Neural progenitor cell (in vitro differentiated cells): ENCODE data around the gene TTC39A. TPM values are rescaled to one million over a fixed set of nuclear protein-coding genes. Genes with fewer than 3 reads are reported as not detected.
A peak's percentile ranks its signal among the peaks of the same experiment; 100 is the strongest.

Experiments used
- DNase-seq: peaks from one replicate; pipeline ENCODE4 v3.0.0-alpha.2; 2016; ENCODE audit warnings: low spot score
- H2AFZ ChIP-seq: fragments of 200-600 bp; sonication (generic); replicated peaks from 2 replicates; pipeline ENCODE4 v1.6.1; 2016; ENCODE audit warnings: antibody characterized with exemption
- H3F3A ChIP-seq: fragments of 200-600 bp; sonication (generic); 2 replicates; pipeline ENCODE4 v1.6.1; 2016; ENCODE audit warnings: antibody characterized with exemption, low read depth
- H3K27ac ChIP-seq: fragments of 200-600 bp; sonication (generic); 2 replicates; pipeline ENCODE4 v1.5.1; 2016; ENCODE audit warnings: mild to moderate bottlenecking
- H3K27me3 ChIP-seq: fragments of 200-600 bp; sonication (generic); 2 replicates; pipeline ENCODE4 v1.6.1; 2016; ENCODE audit warnings: mild to moderate bottlenecking, moderate library complexity
- H3K36me3 ChIP-seq: fragments of 200-600 bp; sonication (generic); 2 replicates; pipeline ENCODE4 v1.5.1; 2016
- H3K4me1 ChIP-seq: fragments of 200-600 bp; sonication (generic); 2 replicates; pipeline ENCODE4 v1.6.1; 2016; ENCODE audit warnings: mixed run types
- H3K4me2 ChIP-seq: fragments of 200-600 bp; sonication (generic); 2 replicates; pipeline ENCODE4 v1.6.1; 2016
- H3K4me3 ChIP-seq: fragments of 200-600 bp; sonication (generic); 2 replicates; pipeline ENCODE4 v1.5.1; 2016
- H3K79me2 ChIP-seq: fragments of 200-600 bp; sonication (generic); 2 replicates; pipeline ENCODE4 v1.6.1; 2016; ENCODE audit warnings: low read depth
- H3K9ac ChIP-seq: fragments of 200-600 bp; sonication (generic); 2 replicates; pipeline ENCODE4 v1.6.1; 2016
- H3K9me3 ChIP-seq: fragments of 200-600 bp; sonication (generic); 2 replicates; pipeline ENCODE4 v1.5.1; 2016; ENCODE audit warnings: low read depth
- H4K20me1 ChIP-seq: fragments of 200-600 bp; sonication (generic); 2 replicates; pipeline ENCODE4 v1.6.1; 2016; ENCODE audit warnings: low read depth
- H3K27ac Mint-ChIP-seq: 3 replicates; pipeline ENCODE4 v1.8.0; 2021; ENCODE audit warnings: mixed read lengths
- H3K27me3 Mint-ChIP-seq: 2 replicates; pipeline ENCODE4 v1.8.0; 2022; ENCODE audit warnings: low read depth, mild to moderate bottlenecking, inconsistent platforms, moderate library complexity, mixed read lengths; ENCODE audit not compliant: insufficient read depth
- H3K36me3 Mint-ChIP-seq: 3 replicates; pipeline ENCODE4 v1.8.0; 2021; ENCODE audit warnings: mixed read lengths
- H3K4me1 Mint-ChIP-seq: 3 replicates; pipeline ENCODE4 v1.8.0; 2021; ENCODE audit warnings: mixed read lengths
- H3K4me3 Mint-ChIP-seq: 3 replicates; pipeline ENCODE4 v1.8.0; 2021; ENCODE audit warnings: mild to moderate bottlenecking, moderate library complexity, mixed read lengths
- H3K9me3 Mint-ChIP-seq: 3 replicates; pipeline ENCODE4 v1.8.0; 2020; ENCODE audit warnings: mixed read lengths
- EZH2 ChIP-seq: fragments of 200-600 bp; sonication (generic); IDR thresholded peaks from 2 replicates; pipeline ENCODE4 v1.6.1; 2017; ENCODE audit warnings: antibody characterized with exemption, mild to moderate bottlenecking, moderate library complexity
- EZH2phosphoT487 ChIP-seq: fragments of 200-600 bp; sonication (generic); IDR thresholded peaks from 2 replicates; pipeline ENCODE4 v1.6.1; 2017; ENCODE audit warnings: antibody characterized with exemption
- total RNA-seq: library from RNA; depleted of rRNA; stranded (reverse); fragments of >200 nt; gene quantifications from 2 replicates; pipeline ENCODE4 v1.2.3, GENCODE V29; 2015; ENCODE audit warnings: low replicate concordance
- TF ChIP-seq, protein P1 (sequence below): fragments of 200-600 bp; sonication (generic); IDR thresholded peaks from 2 replicates; pipeline ENCODE4 v1.5.1; 2017; ENCODE audit warnings: antibody characterized with exemption, mild to moderate bottlenecking

TTC39A gene
- total RNA-seq, 1 donor from 2014 or later, result 0.94 TPM

DNA sequence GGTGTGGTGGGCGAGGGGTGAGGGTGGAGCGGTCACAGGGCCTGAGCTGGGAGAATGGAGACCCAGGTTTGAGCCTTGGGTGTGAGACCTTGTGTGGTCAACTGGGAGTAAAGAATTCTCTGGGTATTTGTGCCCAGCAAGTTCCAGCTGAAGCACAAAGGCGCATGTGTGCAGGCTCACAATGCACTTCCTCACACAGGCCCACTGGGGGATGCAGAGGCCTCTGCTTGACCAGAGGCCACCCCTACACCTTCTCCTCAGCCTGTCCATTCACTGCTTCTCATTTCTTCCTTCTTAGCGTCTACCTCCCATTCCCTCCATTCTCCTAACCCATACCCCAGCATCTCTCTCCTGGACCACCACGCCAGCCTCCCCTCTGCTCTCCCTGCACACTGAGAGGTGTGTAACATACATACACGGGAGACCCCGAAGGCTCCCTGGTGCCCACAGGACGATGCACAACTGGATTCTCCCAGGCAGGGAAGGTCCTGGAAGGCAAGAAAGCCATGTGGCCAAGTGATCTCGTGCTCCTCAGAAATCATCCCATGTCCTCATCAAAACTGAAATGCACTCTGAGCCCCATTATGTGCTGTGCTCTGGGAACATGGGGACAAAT lies 12.3 kb upstream of the TTC39A start:
- peaks cover 3% of the 10 kb centered on the region for H3K4me1 ChIP-seq
- no peaks in the 10 kb centered on the region for H3F3A ChIP-seq
- peaks cover 41% of the 10 kb centered on the region for H3K27me3 ChIP-seq
- Mint-ChIP-seq H3K27me3 (peaks cover 19% of the 10 kb centered on the region), H3K36me3 (no peaks in the 10 kb centered on the region), H3K9me3 (no peaks in the 10 kb centered on the region), H3K27ac (no peak overlapping the region), H3K4me1 (peaks cover 10% of the 10 kb centered on the region), H3K4me3 (no peak overlapping the region)
- no peak overlapping the region for H3K4me2 ChIP-seq
- H3K4me3 ChIP-seq, result no peak overlapping the region
- H3K9me3 ChIP-seq, result no peaks in the 10 kb centered on the region
- TF ChIP-seq EZH2 (no peak), EZH2phosphoT487 (no peak)
- TF ChIP-seq, protein P1, sequence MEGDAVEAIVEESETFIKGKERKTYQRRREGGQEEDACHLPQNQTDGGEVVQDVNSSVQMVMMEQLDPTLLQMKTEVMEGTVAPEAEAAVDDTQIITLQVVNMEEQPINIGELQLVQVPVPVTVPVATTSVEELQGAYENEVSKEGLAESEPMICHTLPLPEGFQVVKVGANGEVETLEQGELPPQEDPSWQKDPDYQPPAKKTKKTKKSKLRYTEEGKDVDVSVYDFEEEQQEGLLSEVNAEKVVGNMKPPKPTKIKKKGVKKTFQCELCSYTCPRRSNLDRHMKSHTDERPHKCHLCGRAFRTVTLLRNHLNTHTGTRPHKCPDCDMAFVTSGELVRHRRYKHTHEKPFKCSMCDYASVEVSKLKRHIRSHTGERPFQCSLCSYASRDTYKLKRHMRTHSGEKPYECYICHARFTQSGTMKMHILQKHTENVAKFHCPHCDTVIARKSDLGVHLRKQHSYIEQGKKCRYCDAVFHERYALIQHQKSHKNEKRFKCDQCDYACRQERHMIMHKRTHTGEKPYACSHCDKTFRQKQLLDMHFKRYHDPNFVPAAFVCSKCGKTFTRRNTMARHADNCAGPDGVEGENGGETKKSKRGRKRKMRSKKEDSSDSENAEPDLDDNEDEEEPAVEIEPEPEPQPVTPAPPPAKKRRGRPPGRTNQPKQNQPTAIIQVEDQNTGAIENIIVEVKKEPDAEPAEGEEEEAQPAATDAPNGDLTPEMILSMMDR, result no peak
- DNase-seq, result no peak
- no peak overlapping the region for H2AFZ ChIP-seq
- no peak overlapping the region for H3K27ac ChIP-seq
- H3K36me3 ChIP-seq, result no peaks in the 10 kb centered on the region
- H3K9ac ChIP-seq, result no peak overlapping the region
- H3K79me2 ChIP-seq, result no peaks in the 10 kb centered on the region
- no peaks in the 10 kb centered on the region for H4K20me1 ChIP-seq

DNA sequence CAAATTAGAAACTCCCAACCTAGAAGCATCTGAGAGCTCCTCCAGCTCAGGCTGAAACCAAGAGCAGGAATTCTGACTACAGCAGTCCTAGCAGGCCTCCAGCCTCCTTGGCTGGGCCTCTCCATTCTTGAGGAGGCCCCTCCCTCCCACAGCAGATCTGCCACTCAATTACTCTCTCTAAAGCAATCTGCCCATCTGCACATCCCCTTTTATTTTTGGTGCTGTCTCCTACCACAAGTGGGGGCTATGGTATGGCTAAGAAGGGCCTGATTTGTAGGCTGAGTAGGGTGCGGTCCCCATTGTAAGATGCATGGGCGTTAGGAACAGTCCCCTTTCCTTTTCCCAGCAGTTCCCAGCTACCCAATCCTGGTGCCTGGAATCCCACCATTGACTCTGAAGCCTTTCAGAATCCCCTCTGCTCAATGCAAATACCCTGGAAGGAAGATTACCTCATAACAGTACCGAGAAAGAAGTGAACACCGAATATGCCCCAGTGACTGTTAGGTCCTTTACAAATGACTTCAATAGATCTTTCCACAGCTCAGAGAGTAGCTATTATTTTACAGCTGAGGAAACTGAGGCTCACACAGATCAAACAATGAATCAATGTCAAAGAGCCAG lies 11.6 kb upstream of the TTC39A start:
- H3K9me3 Mint-ChIP-seq, result no peaks in the 10 kb centered on the region
- H4K20me1 ChIP-seq, result no peaks in the 10 kb centered on the region
- no peaks in the 10 kb centered on the region for H3K79me2 ChIP-seq
- TF ChIP-seq EZH2phosphoT487, result no peak
- TF ChIP-seq, protein P1, result no peak
- TF ChIP-seq EZH2, result no peak
- H3K4me3 Mint-ChIP-seq, result no peak overlapping the region
- no peaks in the 10 kb centered on the region for H3K36me3 ChIP-seq
- H3K36me3 Mint-ChIP-seq, result no peaks in the 10 kb centered on the region
- peaks cover 3% of the 10 kb centered on the region for H3K4me1 ChIP-seq
- H3K9me3 ChIP-seq, result no peaks in the 10 kb centered on the region
- no peak overlapping the region for H3K27ac ChIP-seq
- no peak overlapping the region for H2AFZ ChIP-seq
- DNase-seq, result peak; percentile 34
- H3F3A ChIP-seq, result no peaks in the 10 kb centered on the region
- H3K4me3 ChIP-seq, result no peak overlapping the region
- H3K27ac Mint-ChIP-seq, result no peak overlapping the region
- no peak overlapping the region for H3K9ac ChIP-seq
- H3K27me3 Mint-ChIP-seq, result peaks cover 19% of the 10 kb centered on the region
- H3K4me1 Mint-ChIP-seq, result peaks cover 10% of the 10 kb centered on the region
- peaks cover 41% of the 10 kb centered on the region for H3K27me3 ChIP-seq
- no peak overlapping the region for H3K4me2 ChIP-seq

DNA sequence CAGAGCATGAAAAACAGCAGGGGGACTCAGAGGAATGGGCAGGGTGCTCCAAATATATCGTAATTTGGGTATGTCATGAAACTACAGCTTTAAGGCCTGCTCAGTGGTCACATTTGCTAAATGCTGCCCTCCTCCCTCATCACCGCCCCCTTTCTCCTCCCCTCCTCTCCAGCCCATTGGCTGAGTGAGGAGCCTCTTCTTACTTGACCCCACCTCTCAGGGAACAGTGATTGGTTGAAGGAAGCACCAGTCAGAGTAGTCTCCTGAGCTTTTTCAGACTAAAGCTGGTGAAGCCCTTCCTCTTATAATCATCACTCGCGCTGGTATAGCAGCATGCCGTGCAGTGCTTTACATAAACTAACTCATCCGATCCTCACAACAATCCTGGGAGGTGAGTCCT lies 10.0 kb upstream of the TTC39A start:
- Histone ChIP-seq H3K4me3 (no peak overlapping the region), H3K27ac (no peak overlapping the region), H3F3A (no peaks in the 10 kb centered on the region), H3K9ac (no peak overlapping the region), H3K4me2 (no peak overlapping the region), H3K79me2 (no peaks in the 10 kb centered on the region), H3K36me3 (no peaks in the 10 kb centered on the region), H3K27me3 (peaks cover 32% of the 10 kb centered on the region), H4K20me1 (no peaks in the 10 kb centered on the region), H2AFZ (no peak overlapping the region), H3K9me3 (no peaks in the 10 kb centered on the region), H3K4me1 (peaks cover under 1% of the 10 kb centered on the region)
- no peak overlapping the region for H3K27ac Mint-ChIP-seq
- H3K27me3 Mint-ChIP-seq, result peaks cover 16% of the 10 kb centered on the region
- no peaks in the 10 kb centered on the region for H3K36me3 Mint-ChIP-seq
- TF ChIP-seq EZH2phosphoT487 (no peak), EZH2 (no peak)
- peaks cover 10% of the 10 kb centered on the region for H3K4me1 Mint-ChIP-seq
- no peak overlapping the region for H3K4me3 Mint-ChIP-seq
- no peaks in the 10 kb centered on the region for H3K9me3 Mint-ChIP-seq
- DNase-seq, result no peak

DNA sequence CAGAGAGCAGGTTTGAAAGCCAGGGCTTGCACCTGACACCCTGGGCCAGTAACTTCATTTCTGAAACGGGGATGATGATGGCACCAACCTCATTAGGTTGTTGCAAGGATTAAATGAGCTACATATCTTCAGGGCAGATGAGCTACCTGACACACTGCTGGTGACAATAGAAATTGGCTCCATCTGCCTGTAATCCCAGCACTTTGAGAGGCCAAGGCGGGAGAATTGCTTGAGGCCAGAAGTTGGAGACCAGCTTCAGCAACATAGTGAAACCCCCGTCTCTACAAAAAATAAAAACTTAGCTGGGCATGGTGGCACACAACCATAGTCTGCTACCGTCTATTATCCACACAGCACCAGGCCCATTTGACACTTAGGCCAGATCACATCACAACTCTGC lies 6.3 kb upstream of the TTC39A start:
- no peaks in the 10 kb centered on the region for H3F3A ChIP-seq
- Mint-ChIP-seq H3K27me3 (peaks cover 10% of the 10 kb centered on the region), H3K4me1 (peaks cover 7% of the 10 kb centered on the region), H3K4me3 (no peak overlapping the region), H3K36me3 (no peaks in the 10 kb centered on the region), H3K27ac (no peak overlapping the region), H3K9me3 (no peaks in the 10 kb centered on the region)
- H3K4me2 ChIP-seq, result no peak overlapping the region
- H4K20me1 ChIP-seq, result no peaks in the 10 kb centered on the region
- H3K36me3 ChIP-seq, result no peaks in the 10 kb centered on the region
- H3K4me1 ChIP-seq, result no peaks in the 10 kb centered on the region
- TF ChIP-seq EZH2 (no peak), EZH2phosphoT487 (no peak)
- TF ChIP-seq, protein P1, result no peak
- H3K9me3 ChIP-seq, result no peaks in the 10 kb centered on the region
- H3K27ac ChIP-seq, result no peak overlapping the region
- no peaks in the 10 kb centered on the region for H3K27me3 ChIP-seq
- H3K79me2 ChIP-seq, result no peaks in the 10 kb centered on the region
- H3K4me3 ChIP-seq, result no peak overlapping the region
- H2AFZ ChIP-seq, result no peak overlapping the region
- no peak for DNase-seq
- H3K9ac ChIP-seq, result no peak overlapping the region
